Small intestine (tissue), 7 donors: ENCODE results near the gene POU2F3. TPM values are rescaled to one million over a fixed set of nuclear protein-coding genes. Genes with fewer than 3 reads are reported as not detected.

Experiments used
- DNase-seq, 2 donors: peaks; one replicate each; pipeline versions ENCODE4 v3.0.0 to v3.0.0-alpha.2; 2013
- FAIRE-seq: peaks from 2 replicates; lab custom pipeline; 2012; peaks lifted over from hg19 to GRCh38; lab: Jason Lieb, UNC
- H3K27ac ChIP-seq, 3 donors: one replicate each; pipeline ENCODE4 v1.5.1; 2013; ENCODE audit warnings: low read length in 2 of 3, mild to moderate bottlenecking in 2 of 3, control low read depth in 1 of 3, inconsistent platforms in 1 of 3, low read depth in 1 of 3, moderate library complexity in 1 of 3
- H3K27me3 ChIP-seq, 3 donors: one replicate each; pipeline ENCODE4 v1.6.1; 2013; ENCODE audit warnings: low read length in 3 of 3, inconsistent platforms in 1 of 3; ENCODE audit not compliant: control insufficient read depth in 3 of 3, insufficient read depth in 3 of 3
- H3K36me3 ChIP-seq, 3 donors: one replicate each; pipeline ENCODE4 v1.6.1; 2013; ENCODE audit warnings: low read length in 3 of 3, inconsistent platforms in 1 of 3, low read depth in 1 of 3, mild to moderate bottlenecking in 1 of 3, moderate library complexity in 1 of 3; ENCODE audit not compliant: control insufficient read depth in 3 of 3, insufficient read depth in 2 of 3
- H3K4me1 ChIP-seq, 3 donors: one replicate each; pipeline ENCODE4 v1.6.1; 2013; ENCODE audit warnings: low read length in 2 of 3, inconsistent platforms in 1 of 3, low read depth in 1 of 3, mild to moderate bottlenecking in 1 of 3, moderate library complexity in 1 of 3; ENCODE audit not compliant: control insufficient read depth in 3 of 3, insufficient read depth in 2 of 3
- H3K4me3 ChIP-seq, 3 donors: one replicate each; pipeline ENCODE4 v1.5.1; 2013; ENCODE audit warnings: low read length in 3 of 3, control low read depth in 1 of 3, inconsistent platforms in 1 of 3, low read depth in 1 of 3, mild to moderate bottlenecking in 1 of 3, moderate library complexity in 1 of 3
- H3K9me3 ChIP-seq, 2 donors: one replicate each; pipeline ENCODE4 v1.6.1; 2013; ENCODE audit warnings: low read depth in 1 of 2, low read length in 1 of 2; ENCODE audit not compliant: control insufficient read depth in 2 of 2, insufficient read depth in 1 of 2
- WGBS, 3 donors: extraction: QIAGEN DNeasy Blood & Tissue Kit; methylation state at CpG; one replicate each; pipeline ENCODE4 v1.1.7; 2013; 5-methylcytosine and 5-hydroxymethylcytosine counted together
- polyA plus RNA-seq, 4 donors: library from polyadenylated mRNA; stranded (reverse) in 3 of 4; unstranded in 1 of 4; fragments of 200-250 nt in 3 of 4; fragments of 120-200 nt in 1 of 4; gene quantifications; one replicate each; pipeline versions ENCODE4 v1.2.1 to v1.2.3, GENCODE V29; 2013
- donor health status: healthy with polysubstance abuse.
- donor health status: control.
- donor health status: control.
- donor health status: Bipolar disorder and iron deficiency.
- donor health status: healthy.

The POU2F3 gene
- polyA plus RNA-seq, 4 donors: 1.0 to 1.6 (median 1.4) TPM

- FAIRE-seq: no peak
- no peaks in the 10 kb centered on the region for H3K27me3 ChIP-seq
- no peaks in the 10 kb centered on the region for H3K9me3 ChIP-seq
- peaks cover 0 to 7% (median 0%) of the 10 kb centered on the region in 3 donors for H3K36me3 ChIP-seq
- H3K4me3 ChIP-seq: no peak overlapping the region
- no peak overlapping the region for H3K27ac ChIP-seq
- peaks cover 0 to 4% (median 2%) of the 10 kb centered on the region in 3 donors for H3K4me1 ChIP-seq
- no peak for DNase-seq
- 87 to 96% (median 95%) methylated on average over 5 of the region's 5 CpGs for WGBS, 3 donors
Observed at GRCh38 chr11:120332822-120333716, 93.1 kb downstream of the POU2F3 start.

DNA sequence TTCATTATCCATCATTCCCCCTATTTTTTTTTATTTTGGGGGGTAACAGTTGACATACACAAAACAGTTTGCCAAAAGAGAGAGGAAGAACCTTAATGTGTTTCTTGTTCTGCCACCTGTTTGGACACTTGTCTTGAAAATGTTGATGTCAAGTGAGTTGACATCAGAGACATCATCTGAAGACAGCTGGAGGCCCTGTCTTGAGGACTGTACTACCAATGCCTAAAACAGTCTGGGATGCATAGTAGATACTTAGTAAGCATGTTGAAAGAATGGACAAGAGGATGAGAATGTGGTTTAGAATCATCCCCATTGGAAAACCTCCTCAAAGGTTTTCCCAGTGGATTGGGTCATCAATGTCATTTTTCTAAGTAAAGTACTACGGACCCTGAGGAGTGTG is 93.9 kb downstream of the POU2F3 start:
- Histone ChIP-seq H3K36me3 (peaks cover 0 to 5% (median 0%) of the 10 kb centered on the region in 3 donors), H3K27me3 (no peaks in the 10 kb centered on the region), H3K27ac (no peak overlapping the region), H3K9me3 (no peaks in the 10 kb centered on the region), H3K4me3 (no peak overlapping the region), H3K4me1 (peaks cover 0 to 10% (median 6%) of the 10 kb centered on the region in 3 donors)
- FAIRE-seq: no peak
- WGBS, 3 donors: 83 to 89% (median 84%) methylated on average over 1 of the region's 1 CpG
- no peak for DNase-seq

DNA sequence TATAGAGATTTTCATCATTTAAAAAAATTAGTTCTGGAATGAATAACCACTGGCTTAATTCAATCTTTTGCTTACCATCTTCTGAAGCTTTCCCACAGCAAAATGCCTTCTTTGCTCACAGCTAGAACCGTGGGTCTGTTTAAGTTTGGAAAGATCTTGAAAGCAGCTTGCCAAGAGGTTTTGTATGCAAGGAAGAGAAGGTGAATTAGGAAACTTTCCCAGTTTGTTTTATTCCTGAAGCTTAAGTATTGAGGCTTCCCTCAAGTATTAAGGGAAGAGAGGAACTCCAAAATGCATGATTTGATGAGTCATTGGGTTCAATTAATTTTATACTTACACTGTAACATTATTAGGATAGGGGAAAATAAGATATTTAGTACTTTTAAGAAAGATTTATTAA is 94.4 kb downstream of the POU2F3 start:
- H3K4me1 ChIP-seq: peaks cover 0 to 14% (median 6%) of the 10 kb centered on the region in 3 donors
- H3K27ac ChIP-seq: no peak overlapping the region
- no peak for DNase-seq
- WGBS, 3 donors: 38 to 66% (median 42%) methylated on average over 1 of the region's 1 CpG
- H3K36me3 ChIP-seq: peaks cover 0 to 5% (median 0%) of the 10 kb centered on the region in 3 donors
- FAIRE-seq: no peak
- no peak overlapping the region for H3K4me3 ChIP-seq
- no peaks in the 10 kb centered on the region for H3K27me3 ChIP-seq
- H3K9me3 ChIP-seq: no peaks in the 10 kb centered on the region

- Histone ChIP-seq H3K27me3 (no peaks in the 10 kb centered on the region), H3K9me3 (no peaks in the 10 kb centered on the region), H3K36me3 (peaks cover 0 to 3% (median 0%) of the 10 kb centered on the region in 3 donors), H3K4me1 (peaks cover 0 to 20% (median 6%) of the 10 kb centered on the region in 3 donors), H3K4me3 (peak overlapping the region in 2 of 3 donors; percentile 75 to 97), H3K27ac (peak overlapping the region; percentile 32 to 96 (median 90))
- peak; percentile 87 to 90 for DNase-seq
- FAIRE-seq: no peak
- WGBS, 3 donors: 0 to 2% (median 0%) methylated on average over 8 of the region's 8 CpGs
Observed at GRCh38 chr11:120334894-120335462, 95.0 kb downstream of the POU2F3 start.

DNA sequence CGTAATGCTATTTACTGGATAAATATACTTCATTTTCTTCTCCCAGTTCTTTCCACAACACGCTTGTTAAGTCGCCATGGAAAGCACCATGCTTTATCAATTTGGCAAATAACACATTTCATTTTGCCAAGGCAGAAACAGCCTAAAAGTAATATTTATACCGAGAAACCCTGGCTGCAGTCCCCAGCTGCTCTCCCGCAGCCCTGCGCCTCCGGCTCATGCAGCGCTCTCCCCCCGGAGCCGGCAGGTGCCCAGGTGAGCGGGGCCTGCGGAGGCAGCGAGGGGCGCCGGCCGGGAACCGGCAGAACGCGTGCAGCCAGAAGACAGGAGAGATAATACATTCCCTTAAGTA is 95.6 kb downstream of the POU2F3 start:
- Histone ChIP-seq H3K4me1 (peaks cover 0 to 24% (median 6%) of the 10 kb centered on the region in 3 donors), H3K27ac (peak overlapping the region; percentile 90 to 96 (median 93)), H3K9me3 (no peaks in the 10 kb centered on the region), H3K4me3 (peak overlapping the region; percentile 55 to 97 (median 75)), H3K36me3 (no peaks in the 10 kb centered on the region), H3K27me3 (no peaks in the 10 kb centered on the region)
- DNase-seq (peak in 1 of 2 donors; percentile 33), FAIRE-seq (no peak)
- WGBS, 3 donors: 0 to 2% (median 1%) methylated on average over 19 of the region's 19 CpGs

- DNase-seq (peak; percentile 93 to 99), FAIRE-seq (no peak)
- H3K4me1 ChIP-seq: peaks cover 0 to 26% (median 6%) of the 10 kb centered on the region in 3 donors
- H3K27me3 ChIP-seq: no peaks in the 10 kb centered on the region
- H3K27ac ChIP-seq: peak within 1 kb of the TSS; percentile 90 to 96 (median 93)
- WGBS, 3 donors: 0% methylated on average over 40 to 92 of the region's 92 CpGs
- H3K4me3 ChIP-seq: peak within 1 kb of the TSS; percentile 55 to 97 (median 75)
- H3K9me3 ChIP-seq: no peaks in the 10 kb centered on the region
- H3K36me3 ChIP-seq: no peaks in the 10 kb centered on the region
Observed at GRCh38 chr11:120335908-120336640, 96.1 kb downstream of the POU2F3 start, which contains the start of gene ARHGEF12. Gene ARHGEF12, plus strand, starts transcription at chr11:120336413. Its CDS starts 831 bp downstream, at chr11:120337244.

DNA sequence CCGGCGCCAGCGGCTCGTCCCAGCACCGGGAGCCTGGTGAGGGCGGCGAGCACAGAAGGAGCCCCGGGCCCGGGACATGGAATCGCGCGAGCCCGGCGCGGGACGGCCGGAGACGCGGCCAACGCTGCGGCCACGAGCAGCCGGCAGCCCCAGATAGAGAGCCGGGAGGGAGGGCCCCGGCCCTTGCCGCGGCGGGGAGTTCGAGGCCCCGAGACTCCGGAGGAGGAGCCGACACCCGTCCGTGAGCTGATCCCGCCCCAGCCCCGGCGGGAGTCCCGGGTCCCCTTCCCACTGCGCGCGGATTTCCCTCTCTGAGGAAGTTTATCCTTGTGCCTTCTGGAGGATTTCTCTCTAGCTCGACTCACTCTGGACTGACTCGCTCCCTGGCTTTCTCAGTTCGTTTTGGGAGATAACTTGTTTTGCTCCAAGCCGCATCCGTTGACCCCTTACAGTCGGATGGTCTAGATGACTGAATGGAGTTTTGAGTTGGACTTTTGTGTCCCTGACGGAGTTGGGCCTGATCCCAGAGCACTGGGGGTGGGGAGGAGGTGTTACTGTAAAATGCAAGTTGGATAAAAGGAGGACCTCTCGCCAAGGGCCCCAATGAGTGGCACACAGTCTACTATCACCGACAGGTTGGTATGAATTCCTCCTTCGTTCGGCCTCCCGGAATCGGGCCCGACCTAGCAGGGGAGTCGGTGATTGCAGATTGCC is 96.9 kb downstream of the POU2F3 start:
- Histone ChIP-seq H3K36me3 (no peaks in the 10 kb centered on the region), H3K9me3 (no peaks in the 10 kb centered on the region), H3K4me1 (peaks cover 0 to 26% (median 6%) of the 10 kb centered on the region in 3 donors), H3K4me3 (peak overlapping the region; percentile 55 to 97 (median 68)), H3K27ac (peak overlapping the region; percentile 90 to 96 (median 93)), H3K27me3 (no peaks in the 10 kb centered on the region)
- no peak for FAIRE-seq
- WGBS, 3 donors: 0 to 1% (median 1%) methylated on average over 41 to 56 of the region's 56 CpGs
- peak in 1 of 2 donors; percentile 45 for DNase-seq
